Bronchial epithelial cell (primary cell): Measurements from ENCODE around the gene MFSD1. TPM values are rescaled to one million over a fixed set of nuclear protein-coding genes. Genes with fewer than 3 reads are reported as not detected.

ENCODE experiments used
- DNase-seq: peaks from one replicate; pipeline ENCODE4 v3.0.0-alpha.2; 2010; ENCODE audit warnings: low read depth
- FAIRE-seq: peaks from 2 replicates; lab custom pipeline; 2011; peaks lifted over from hg19 to GRCh38; lab: Jason Lieb, UNC
- H3K27me3 ChIP-seq: 2 replicates; pipeline ENCODE4 v1.5.1; 2011; ENCODE audit warnings: low read length; ENCODE audit not compliant: control insufficient read depth, insufficient read depth
- H3K36me3 ChIP-seq: 2 replicates; pipeline ENCODE4 v1.5.1; 2011; ENCODE audit warnings: low read length; ENCODE audit not compliant: control insufficient read depth, insufficient read depth
- H3K4me3 ChIP-seq: 2 replicates; pipeline ENCODE4 v1.5.1; 2011; ENCODE audit warnings: mild to moderate bottlenecking, low read depth, low read length, control low read depth
- CTCF ChIP-seq: IDR thresholded peaks from 2 replicates; pipeline ENCODE4 v1.5.1; 2011; ENCODE audit warnings: mild to moderate bottlenecking, moderate library complexity, low read length, control low read depth, inconsistent platforms; ENCODE audit not compliant: insufficient read depth, severe bottlenecking
- total RNA-seq: library from RNA; depleted of rRNA; stranded (reverse); fragments of >200 nt; gene quantifications from 2 replicates; pipeline ENCODE4 v1.2.1, GENCODE V29; 2014

Gene MFSD1
- total RNA-seq, 1 donor from 2014 or later = 57.1 TPM

- Histone ChIP-seq H3K4me3 (no peak overlapping the region), H3K27me3 (peaks cover 1% of the 10 kb centered on the region), H3K36me3 (no peaks in the 10 kb centered on the region)
- no peak for TF ChIP-seq CTCF
- FAIRE-seq = no peak
- DNase-seq = no peak
Measured at GRCh38 chr3:158846803-158847451, 45.1 kb downstream of the MFSD1 start.

GRCh38 chr3:158847452-158847821 lies 45.6 kb downstream of the MFSD1 start:
- no peak for FAIRE-seq

GRCh38 chr3:158847885-158848284 lies 46.0 kb downstream of the MFSD1 start:
- FAIRE-seq = no peak

More at GRCh38 chr3:158847452-158847821, 45.6 kb downstream of the MFSD1 start:
- Histone ChIP-seq H3K4me3 (no peak overlapping the region), H3K27me3 (peaks cover 1% of the 10 kb centered on the region), H3K36me3 (no peaks in the 10 kb centered on the region)
- no peak for DNase-seq
- no peak for TF ChIP-seq CTCF

GRCh38 chr3:158849757-158850156 lies 47.9 kb downstream of the MFSD1 start:
- H3K4me3 ChIP-seq = no peak overlapping the region
- H3K36me3 ChIP-seq = no peaks in the 10 kb centered on the region
- no peak for FAIRE-seq
- peaks cover 1% of the 10 kb centered on the region for H3K27me3 ChIP-seq
- TF ChIP-seq CTCF = no peak
- no peak for DNase-seq

More at GRCh38 chr3:158847885-158848284, 46.0 kb downstream of the MFSD1 start:
- Histone ChIP-seq H3K4me3 (no peak overlapping the region), H3K36me3 (no peaks in the 10 kb centered on the region), H3K27me3 (peaks cover 1% of the 10 kb centered on the region)
- no peak for DNase-seq
- no peak for TF ChIP-seq CTCF

- no peaks in the 10 kb centered on the region for H3K36me3 ChIP-seq
- no peak for TF ChIP-seq CTCF
- DNase-seq (no peak), FAIRE-seq (no peak)
- H3K4me3 ChIP-seq = no peak overlapping the region
- H3K27me3 ChIP-seq = no peaks in the 10 kb centered on the region
Measured at GRCh38 chr3:158859362-158859761, 57.5 kb downstream of the MFSD1 start.

- FAIRE-seq (no peak), DNase-seq (no peak)
- H3K36me3 ChIP-seq = no peaks in the 10 kb centered on the region
- H3K27me3 ChIP-seq = no peaks in the 10 kb centered on the region
- H3K4me3 ChIP-seq = no peak overlapping the region
- TF ChIP-seq CTCF = no peak
Measured at GRCh38 chr3:158863247-158863646, 61.4 kb downstream of the MFSD1 start.
